Measurements from ENCODE around the gene ETFBKMT. TPM values are rescaled to one million over a fixed set of nuclear protein-coding genes. Genes with fewer than 3 reads are reported as not detected.

Gene ETFBKMT
- total RNA-seq, 4 donors from 2014 or later: 1.4 to 3.2 (median 2.5) TPM

DNA sequence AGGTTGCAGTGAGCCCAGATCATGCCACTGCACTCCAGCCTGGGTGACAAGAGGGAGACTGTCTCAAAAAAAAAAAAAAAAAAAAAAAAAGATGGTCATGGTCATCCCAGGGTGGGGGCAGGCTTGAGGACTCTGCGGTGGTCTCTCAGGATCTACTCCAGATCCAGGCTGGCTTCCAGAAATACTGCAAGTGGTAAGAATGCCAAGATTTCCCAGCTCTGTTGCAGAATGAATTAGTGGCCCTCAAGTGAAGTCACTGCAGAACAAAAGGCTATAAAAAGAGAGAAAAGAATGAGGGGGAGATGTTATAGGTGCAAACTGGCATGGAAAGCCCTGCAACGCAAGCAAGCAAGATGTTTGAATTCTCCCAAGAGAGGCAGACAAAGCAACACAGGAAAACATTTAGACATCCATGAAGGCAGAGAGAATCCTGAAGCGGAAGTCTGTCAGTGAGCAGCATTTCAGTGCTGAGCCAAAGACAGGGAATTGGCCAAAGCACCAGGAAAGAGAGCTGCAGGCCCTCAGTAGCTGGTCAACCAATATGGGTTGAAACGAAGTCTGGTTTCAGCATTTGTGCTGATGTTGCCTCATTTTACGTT lies 31.9 kb upstream of the ETFBKMT start:
- no peak for TF ChIP-seq CTCF (IDR thresholded peaks at IDR 0.05)
- ATAC-seq (ENCODE audit: low FRiP score) (no peak), DNase-seq (ENCODE audit: low spot score) (no peak)

GRCh38 chr12:31629756-31630732 lies 29.4 kb upstream of the ETFBKMT start:
- no peak for DNase-seq (ENCODE audit: low spot score)
- TF ChIP-seq CTCF (IDR thresholded peaks at IDR 0.05): no peak
- ATAC-seq (ENCODE audit: low FRiP score): peak; percentile 48

DNA sequence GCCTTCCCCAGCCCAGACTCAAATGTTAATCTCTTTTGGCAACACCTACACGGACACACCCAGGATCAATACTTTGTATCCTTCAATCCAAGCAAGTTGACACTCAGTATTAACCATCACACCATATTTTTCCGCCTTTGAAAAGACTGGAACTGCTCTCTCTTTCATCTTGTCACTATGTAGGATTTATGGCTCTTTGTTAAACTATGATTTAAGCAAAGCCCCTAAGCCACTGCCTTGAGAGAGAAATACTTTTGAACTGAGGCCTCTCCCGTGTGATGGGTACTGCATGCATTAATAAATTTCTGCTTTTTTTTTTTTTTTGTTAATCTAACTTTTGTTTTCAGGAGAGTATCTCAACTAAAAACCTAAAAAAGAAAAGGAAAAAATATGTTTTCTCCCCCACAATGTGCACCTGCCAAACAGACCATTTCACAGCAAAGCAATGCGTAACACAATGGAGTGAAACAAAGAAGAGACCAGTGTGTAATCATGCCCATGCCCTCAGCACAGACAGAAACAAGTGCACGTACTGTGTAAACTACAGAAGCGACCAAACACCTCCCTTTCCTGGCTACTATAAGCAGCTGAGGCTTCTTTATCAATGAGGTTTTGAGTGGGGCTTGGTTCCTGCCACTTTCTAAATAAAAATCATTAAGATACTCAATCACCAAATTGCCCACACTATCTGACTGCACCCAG lies 28.3 kb upstream of the ETFBKMT start:
- ATAC-seq (ENCODE audit: low FRiP score) (no peak), DNase-seq (ENCODE audit: low spot score) (no peak)
- no peak for TF ChIP-seq CTCF (IDR thresholded peaks at IDR 0.05)

- no peak for ATAC-seq (ENCODE audit: low FRiP score)
- no peak for TF ChIP-seq CTCF (IDR thresholded peaks at IDR 0.05)
- no peak for DNase-seq (ENCODE audit: low spot score)
Observed at GRCh38 chr12:31631809-31632208, 27.7 kb upstream of the ETFBKMT start.

GRCh38 chr12:31633464-31633863 lies 26.0 kb upstream of the ETFBKMT start:
- no peak for TF ChIP-seq CTCF (IDR thresholded peaks at IDR 0.05)
- ATAC-seq (ENCODE audit: low FRiP score) (no peak), DNase-seq (ENCODE audit: low spot score) (no peak)

DNA sequence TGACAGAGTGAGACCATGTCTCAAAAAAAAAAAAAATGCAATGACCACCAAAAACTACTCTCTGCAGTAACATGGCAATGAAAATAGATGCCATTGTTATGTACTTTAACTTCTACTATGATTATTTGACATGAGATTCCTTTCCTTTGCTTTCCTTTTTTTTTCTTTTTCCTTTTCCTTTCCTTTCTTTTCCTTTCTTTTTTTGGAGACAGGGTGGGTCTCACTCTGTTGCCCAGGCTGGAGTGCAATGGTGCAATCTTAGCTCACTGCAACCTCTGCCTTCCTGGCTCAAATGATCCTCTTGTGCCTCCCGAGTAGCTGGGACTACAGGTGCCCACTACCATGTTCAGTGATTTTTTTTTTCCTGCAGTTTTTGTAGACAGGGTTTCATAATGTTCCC lies 24.9 kb upstream of the ETFBKMT start:
- no peak for TF ChIP-seq CTCF (IDR thresholded peaks at IDR 0.05)
- ATAC-seq (ENCODE audit: low FRiP score) (no peak), DNase-seq (ENCODE audit: low spot score) (no peak)

All from omental fat pad (tissue), 4 donors.